K562 (cell line): Measurements from ENCODE around the gene PSMA6.

Experiments used
- CTCF ChIP-seq, 3 experiments: IDR thresholded peaks in 2 of 3; conservative IDR thresholded peaks in 1 of 3; 2 replicates each; pipeline ENCODE4 v1.5.1; 2011 to 2012; ENCODE audit warnings: low read length in 3 of 3, mild to moderate bottlenecking in 3 of 3, control low read depth in 2 of 3, improper control_type of control experiment in 1 of 3, inconsistent platforms in 1 of 3, low read depth in 1 of 3, mixed read lengths in 1 of 3, moderate library complexity in 1 of 3; ENCODE audit not compliant: insufficient read depth in 2 of 3
- DIDO1 ChIP-seq: fragments of 450-650 bp; IDR thresholded peaks from 2 replicates; pipeline ENCODE4 v1.6.1; 2016; ENCODE audit warnings: low read depth, missing biosample characterization, missing genetic modification characterization
- NFIC ChIP-seq: fragments of 450-650 bp; IDR thresholded peaks from 2 replicates; pipeline ENCODE4 v1.6.1; 2017; ENCODE audit warnings: mild to moderate bottlenecking, inconsistent platforms
- POLR2AphosphoS5 ChIP-seq: IDR thresholded peaks from 2 replicates; pipeline ENCODE4 v1.6.1; 2011; ENCODE audit warnings: mild to moderate bottlenecking, low read depth, low read length, moderate library complexity; ENCODE audit not compliant: control insufficient read depth, insufficient read depth

- TF ChIP-seq POLR2AphosphoS5 (no peak), CTCF (IDR thresholded peaks at IDR 0.05 in 2 of 3, conservative IDR thresholded peaks at IDR 0.05 in 1 of 3; ENCODE audit: insufficient read depth in 2 of 3, low read depth in 1 of 3, low read length in 3 of 3) (no peak), DIDO1 (tag) (no peak), NFIC (no peak)
Observed at GRCh38 chr14:35339761-35340406, 47.7 kb downstream of the PSMA6 start.
